HEK293T (cell line): ENCODE measurements around the gene MGAT5.

Source experiments
- BHLHE40 ChIP-seq: fragments of 450-650 bp; IDR thresholded peaks from 2 replicates; pipeline ENCODE4 v1.6.1; 2016; ENCODE audit warnings: mild to moderate bottlenecking, moderate library complexity, borderline replicate concordance
- HDGF ChIP-seq: fragments of 450-650 bp; IDR thresholded peaks from 2 replicates; pipeline ENCODE4 v1.6.1; 2017; ENCODE audit warnings: antibody characterized with exemption, borderline replicate concordance
- LEF1 ChIP-seq: fragments of 450-650 bp; IDR thresholded peaks from 2 replicates; pipeline ENCODE4 v1.6.1; 2017; ENCODE audit warnings: mild to moderate bottlenecking, borderline replicate concordance
- ZNF384 ChIP-seq: fragments of 450-650 bp; IDR thresholded peaks from 2 replicates; pipeline ENCODE4 v1.6.1; 2016
- TF ChIP-seq, protein P1 (sequence below): fragments of 450-650 bp; IDR thresholded peaks from 2 replicates; pipeline ENCODE4 v1.6.1; 2016

DNA sequence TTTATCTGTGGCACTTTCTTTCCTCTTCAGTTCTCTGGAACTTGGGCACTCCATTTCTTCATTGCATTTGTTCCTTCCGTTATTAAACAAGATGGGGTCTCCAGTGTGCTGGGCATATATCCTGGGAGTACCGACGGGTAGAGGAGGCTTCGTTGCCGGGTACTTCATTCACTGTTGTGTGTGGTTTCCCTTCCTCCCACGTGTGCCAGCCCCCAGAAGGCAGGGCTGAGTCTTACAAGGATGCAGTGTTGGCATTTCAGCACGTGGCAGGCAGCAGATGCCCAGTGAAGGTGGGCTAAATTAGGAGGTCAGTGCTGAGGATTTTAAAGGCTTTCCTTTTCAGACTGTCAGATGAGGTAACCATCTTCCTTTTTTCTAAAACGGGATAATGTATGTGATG is 58.6 kb downstream of the MGAT5 start:
- TF ChIP-seq ZNF384 (no peak), LEF1 (no peak), HDGF (no peak), BHLHE40 (no peak)
- TF ChIP-seq, protein P1, sequence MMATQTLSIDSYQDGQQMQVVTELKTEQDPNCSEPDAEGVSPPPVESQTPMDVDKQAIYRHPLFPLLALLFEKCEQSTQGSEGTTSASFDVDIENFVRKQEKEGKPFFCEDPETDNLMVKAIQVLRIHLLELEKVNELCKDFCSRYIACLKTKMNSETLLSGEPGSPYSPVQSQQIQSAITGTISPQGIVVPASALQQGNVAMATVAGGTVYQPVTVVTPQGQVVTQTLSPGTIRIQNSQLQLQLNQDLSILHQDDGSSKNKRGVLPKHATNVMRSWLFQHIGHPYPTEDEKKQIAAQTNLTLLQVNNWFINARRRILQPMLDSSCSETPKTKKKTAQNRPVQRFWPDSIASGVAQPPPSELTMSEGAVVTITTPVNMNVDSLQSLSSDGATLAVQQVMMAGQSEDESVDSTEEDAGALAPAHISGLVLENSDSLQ: no peak
